ENCODE results near the gene HRH3. TPM values are rescaled to one million over a fixed set of nuclear protein-coding genes. Genes with fewer than 3 reads are reported as not detected.

The HRH3 gene
- total RNA-seq = not detected

DNA sequence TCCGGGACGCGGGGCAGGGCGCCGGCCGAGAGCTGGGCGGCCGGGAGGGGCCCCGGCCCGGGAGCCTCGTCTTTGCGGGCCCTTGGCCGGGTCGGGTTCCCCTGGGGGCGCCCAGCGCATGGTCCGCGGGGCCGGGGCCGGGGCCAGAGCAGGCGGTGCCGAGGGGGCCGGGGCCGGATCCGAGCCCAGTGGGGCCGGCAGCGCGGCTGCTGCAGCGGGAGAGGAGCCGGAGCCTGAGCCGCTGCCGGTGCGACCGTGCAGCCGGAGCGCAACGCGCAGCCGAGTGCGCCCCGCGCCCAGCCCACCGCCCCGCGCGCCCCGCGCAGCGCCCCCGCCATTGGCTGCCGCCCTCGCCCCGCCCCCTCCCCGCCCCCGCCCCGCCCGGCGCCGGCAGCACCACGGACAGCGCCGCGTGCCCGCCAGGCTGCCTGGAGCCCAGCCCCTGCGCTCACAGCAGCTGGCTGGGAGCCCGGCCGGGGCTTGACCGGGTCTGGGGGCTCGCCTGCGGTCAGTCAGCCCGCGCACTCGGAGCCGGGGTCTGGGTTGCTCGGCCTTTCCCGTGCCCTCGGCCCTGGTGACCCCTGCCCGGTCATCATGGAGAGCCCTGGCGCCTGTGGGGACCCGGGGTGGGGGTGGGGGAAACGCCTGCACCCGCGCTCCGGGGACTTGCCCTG, at the start of gene HRH3:
HRH3 (minus strand) TSS at position 287 of the 674 bp plus-strand sequence. CDS start 308 bp downstream, outside the sequence.
- peak; percentile 29 for DNase-seq
- no peaks in the 10 kb centered on the region for H3K9me3 Mint-ChIP-seq
- H3K4me1 Mint-ChIP-seq (ENCODE audit: low read depth) = peaks cover 7% of the 10 kb centered on the region
- H3K27me3 Mint-ChIP-seq (ENCODE audit: low read depth) = peaks cover 70% of the 10 kb centered on the region
- peak within 1 kb of the TSS; percentile 13 for H3K4me3 Mint-ChIP-seq
- no peaks in the 10 kb centered on the region for H3K36me3 Mint-ChIP-seq (ENCODE audit: insufficient read depth)
- ATAC-seq = peak; percentile 77 to 83

- no peaks in the 10 kb centered on the region for H3K4me1 Mint-ChIP-seq (ENCODE audit: low read depth)
- no peak for DNase-seq
- no peak overlapping the region for H3K4me3 Mint-ChIP-seq
- H3K36me3 Mint-ChIP-seq (ENCODE audit: insufficient read depth) = peaks cover 25% of the 10 kb centered on the region
- H3K9me3 Mint-ChIP-seq = no peaks in the 10 kb centered on the region
- no peak for ATAC-seq
- H3K27me3 Mint-ChIP-seq (ENCODE audit: low read depth) = no peaks in the 10 kb centered on the region
Observed at GRCh38 chr20:62269871-62270270, 49.8 kb upstream of the HRH3 start.

DNA sequence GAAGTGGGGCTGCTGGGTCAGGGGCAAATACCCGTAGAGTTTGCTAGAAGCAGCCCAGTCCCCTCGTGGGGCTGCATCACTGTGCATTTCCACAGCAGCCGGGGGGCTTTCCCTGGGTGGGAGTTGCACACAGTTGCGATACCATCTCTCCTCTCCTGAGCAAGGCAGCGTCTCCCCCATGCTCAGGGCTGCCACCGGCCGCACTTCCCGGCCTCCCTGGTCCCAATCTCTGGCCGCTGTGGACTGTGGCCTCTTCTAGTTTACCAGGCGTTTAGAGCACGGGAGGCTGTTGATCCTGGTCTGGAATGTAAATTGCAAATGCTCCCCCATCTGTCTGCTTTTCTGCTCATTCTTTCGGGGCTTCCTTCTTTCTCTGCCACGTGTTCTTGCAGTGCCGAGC, 49.3 kb upstream of the HRH3 start:
- Mint-ChIP-seq H3K4me3 (no peak overlapping the region), H3K27me3 (ENCODE audit: low read depth) (no peaks in the 10 kb centered on the region), H3K9me3 (no peaks in the 10 kb centered on the region), H3K36me3 (ENCODE audit: insufficient read depth) (peaks cover 26% of the 10 kb centered on the region), H3K4me1 (ENCODE audit: low read depth) (no peaks in the 10 kb centered on the region)
- DNase-seq = no peak
- no peak for ATAC-seq

DNA sequence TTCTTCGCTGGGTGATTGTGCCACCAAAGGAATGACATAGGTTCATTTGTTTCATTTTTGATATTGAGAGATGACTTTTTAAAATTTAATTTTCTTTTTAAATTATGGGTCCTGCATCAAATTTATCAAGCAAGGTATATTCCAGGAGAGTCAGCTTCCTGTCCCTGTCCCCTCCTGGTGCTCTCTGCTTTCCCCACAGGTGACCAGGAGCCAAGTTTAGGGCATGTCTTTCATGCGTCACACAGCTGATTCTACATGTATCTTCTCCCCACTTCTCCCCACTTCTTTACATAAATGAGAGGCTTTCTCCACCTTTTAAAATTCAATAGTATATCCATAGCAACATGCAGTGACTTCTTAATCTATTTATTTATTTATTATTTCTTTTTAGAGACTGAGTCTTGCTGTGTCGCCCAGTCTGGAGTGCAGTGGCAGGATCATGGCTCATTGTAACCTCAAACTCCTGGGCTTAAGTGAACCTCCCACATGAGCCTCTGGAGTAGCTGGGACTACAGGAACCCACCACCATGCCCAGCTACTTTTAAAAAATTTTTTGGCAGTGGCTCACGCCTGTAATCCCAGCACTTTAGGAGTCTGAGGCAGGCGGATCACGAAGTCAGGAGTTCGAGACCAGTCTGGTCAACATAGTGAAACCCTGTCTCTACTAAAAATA, 48.3 kb upstream of the HRH3 start:
- no peak overlapping the region for H3K4me3 Mint-ChIP-seq
- no peaks in the 10 kb centered on the region for H3K27me3 Mint-ChIP-seq (ENCODE audit: low read depth)
- no peak for ATAC-seq
- no peak for DNase-seq
- H3K36me3 Mint-ChIP-seq (ENCODE audit: insufficient read depth) = peaks cover 23% of the 10 kb centered on the region
- no peaks in the 10 kb centered on the region for H3K4me1 Mint-ChIP-seq (ENCODE audit: low read depth)
- no peaks in the 10 kb centered on the region for H3K9me3 Mint-ChIP-seq

DNA sequence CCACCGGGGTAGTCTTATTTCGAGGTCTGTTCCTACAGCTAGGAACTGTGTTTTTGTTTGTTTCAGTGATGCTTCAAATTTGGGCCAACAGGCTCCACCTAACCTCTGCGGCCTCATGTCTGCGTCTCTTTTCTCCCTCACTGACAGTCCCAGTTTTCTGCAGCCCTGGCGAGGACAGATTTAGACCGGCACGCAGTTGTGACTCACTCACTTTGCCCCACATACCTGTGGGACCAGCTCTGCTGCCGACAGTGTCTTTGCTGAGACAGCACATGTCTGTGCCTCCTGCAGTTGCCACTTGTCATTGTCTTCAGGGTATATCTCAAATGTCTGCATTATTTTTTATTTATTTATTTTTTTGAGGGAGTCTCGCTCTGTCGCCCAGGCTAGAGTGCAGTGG, 47.5 kb upstream of the HRH3 start:
- peaks cover 22% of the 10 kb centered on the region for H3K36me3 Mint-ChIP-seq (ENCODE audit: insufficient read depth)
- no peak overlapping the region for H3K4me3 Mint-ChIP-seq
- H3K27me3 Mint-ChIP-seq (ENCODE audit: low read depth) = no peaks in the 10 kb centered on the region
- no peak for DNase-seq
- no peaks in the 10 kb centered on the region for H3K4me1 Mint-ChIP-seq (ENCODE audit: low read depth)
- ATAC-seq = no peak
- no peaks in the 10 kb centered on the region for H3K9me3 Mint-ChIP-seq

GRCh38 chr20:62266851-62267250, 46.8 kb upstream of the HRH3 start:
- Mint-ChIP-seq H3K27me3 (ENCODE audit: low read depth) (no peaks in the 10 kb centered on the region), H3K4me3 (no peak overlapping the region), H3K9me3 (no peaks in the 10 kb centered on the region), H3K4me1 (ENCODE audit: low read depth) (no peaks in the 10 kb centered on the region), H3K36me3 (ENCODE audit: insufficient read depth) (peaks cover 19% of the 10 kb centered on the region)
- no peak for ATAC-seq
- no peak for DNase-seq

- no peak for ATAC-seq
- DNase-seq = no peak
- H3K9me3 Mint-ChIP-seq = no peaks in the 10 kb centered on the region
- H3K4me1 Mint-ChIP-seq (ENCODE audit: low read depth) = no peaks in the 10 kb centered on the region
- H3K4me3 Mint-ChIP-seq = no peak overlapping the region
- peaks cover 19% of the 10 kb centered on the region for H3K36me3 Mint-ChIP-seq (ENCODE audit: insufficient read depth)
- H3K27me3 Mint-ChIP-seq (ENCODE audit: low read depth) = no peaks in the 10 kb centered on the region
Observed at GRCh38 chr20:62266340-62266739, 46.3 kb upstream of the HRH3 start.

DNA sequence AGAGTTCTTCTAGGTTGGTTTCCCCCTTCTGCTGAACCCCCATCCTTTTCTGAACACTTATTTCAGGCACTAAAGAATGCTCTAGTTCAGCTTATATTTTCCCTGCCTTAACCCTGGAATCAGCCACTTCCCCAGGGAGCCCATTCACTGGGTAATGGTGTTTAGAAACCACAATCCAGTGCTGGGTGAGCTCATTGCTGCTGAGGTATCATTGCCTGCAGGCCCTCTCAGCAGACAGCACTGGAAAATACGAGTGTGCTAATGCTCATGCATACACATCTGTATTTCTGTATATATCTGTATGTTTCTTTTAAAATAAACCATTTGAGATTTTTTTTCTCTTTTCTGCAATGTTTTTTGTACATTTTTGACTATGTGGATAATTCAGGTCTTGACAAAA, 45.3 kb upstream of the HRH3 start:
- Mint-ChIP-seq H3K36me3 (ENCODE audit: insufficient read depth) (peaks cover 20% of the 10 kb centered on the region), H3K4me1 (ENCODE audit: low read depth) (no peaks in the 10 kb centered on the region), H3K4me3 (no peak overlapping the region), H3K9me3 (no peaks in the 10 kb centered on the region), H3K27me3 (ENCODE audit: low read depth) (no peaks in the 10 kb centered on the region)
- no peak for ATAC-seq
- DNase-seq = no peak

DNA sequence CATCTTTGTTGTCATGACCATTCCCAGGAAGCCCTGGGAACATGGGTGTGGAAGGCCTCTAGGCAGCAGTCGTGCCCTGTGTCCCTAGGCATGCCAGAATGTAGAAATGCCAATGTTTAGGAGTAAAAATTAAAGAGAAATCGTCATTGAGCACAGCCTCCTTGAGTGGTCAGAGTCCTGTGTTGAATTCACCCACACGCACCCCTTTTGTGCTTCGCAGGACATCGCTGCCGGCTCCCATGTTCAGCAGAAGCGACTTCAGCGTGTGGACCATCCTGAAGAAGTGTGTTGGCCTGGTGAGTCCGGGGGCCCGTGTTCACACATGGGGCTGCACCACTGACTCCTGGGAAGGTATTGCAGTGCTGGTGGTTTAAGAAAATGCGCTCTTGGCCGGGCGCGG, 43.3 kb upstream of the HRH3 start:
- no peaks in the 10 kb centered on the region for H3K27me3 Mint-ChIP-seq (ENCODE audit: low read depth)
- no peak for DNase-seq
- H3K4me3 Mint-ChIP-seq = no peak overlapping the region
- peaks cover 24% of the 10 kb centered on the region for H3K36me3 Mint-ChIP-seq (ENCODE audit: insufficient read depth)
- H3K4me1 Mint-ChIP-seq (ENCODE audit: low read depth) = no peaks in the 10 kb centered on the region
- ATAC-seq = no peak
- H3K9me3 Mint-ChIP-seq = no peaks in the 10 kb centered on the region

DNA sequence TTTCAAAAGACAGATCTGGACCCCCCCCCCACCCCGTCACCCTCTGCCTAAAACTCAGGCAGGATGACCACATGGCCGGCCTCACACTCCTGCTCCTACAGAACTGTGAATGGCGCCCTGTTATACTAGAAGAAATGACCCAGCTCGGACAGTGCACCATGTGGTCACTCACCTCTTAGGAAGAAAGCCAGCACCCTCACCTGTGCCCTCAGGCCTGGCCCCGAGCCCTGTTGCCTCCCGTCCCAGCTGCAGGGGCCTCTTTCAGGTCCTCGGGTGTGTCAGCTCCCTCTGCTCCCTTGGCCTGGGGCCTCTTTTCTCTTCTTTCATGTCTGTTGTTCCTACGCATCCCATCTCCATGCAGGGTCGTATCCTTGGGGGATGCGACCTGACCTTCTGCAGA, 42.0 kb upstream of the HRH3 start:
- Mint-ChIP-seq H3K27me3 (ENCODE audit: low read depth) (no peaks in the 10 kb centered on the region), H3K9me3 (no peaks in the 10 kb centered on the region), H3K4me1 (ENCODE audit: low read depth) (no peaks in the 10 kb centered on the region), H3K36me3 (ENCODE audit: insufficient read depth) (peaks cover 20% of the 10 kb centered on the region), H3K4me3 (no peak overlapping the region)
- DNase-seq (no peak), ATAC-seq (no peak)

DNA sequence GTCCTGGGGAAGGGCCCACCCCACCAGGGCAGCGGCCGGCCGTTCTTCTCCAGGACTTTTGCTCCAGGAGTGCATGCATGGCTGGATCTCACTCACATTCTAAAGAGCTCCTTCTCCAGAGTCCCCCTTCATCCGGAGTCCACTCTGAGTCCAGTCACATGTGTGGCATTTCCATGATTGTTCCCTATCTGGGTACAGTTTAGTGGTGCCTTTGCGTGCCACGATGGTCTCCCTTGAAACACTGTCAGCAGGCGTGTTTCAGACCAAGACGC, 39.2 kb upstream of the HRH3 start:
- ATAC-seq (no peak), DNase-seq (no peak)
- no peaks in the 10 kb centered on the region for H3K27me3 Mint-ChIP-seq (ENCODE audit: low read depth)
- H3K4me3 Mint-ChIP-seq = no peak overlapping the region
- peaks cover 13% of the 10 kb centered on the region for H3K36me3 Mint-ChIP-seq (ENCODE audit: insufficient read depth)
- no peaks in the 10 kb centered on the region for H3K9me3 Mint-ChIP-seq
- H3K4me1 Mint-ChIP-seq (ENCODE audit: low read depth) = no peaks in the 10 kb centered on the region

DNA sequence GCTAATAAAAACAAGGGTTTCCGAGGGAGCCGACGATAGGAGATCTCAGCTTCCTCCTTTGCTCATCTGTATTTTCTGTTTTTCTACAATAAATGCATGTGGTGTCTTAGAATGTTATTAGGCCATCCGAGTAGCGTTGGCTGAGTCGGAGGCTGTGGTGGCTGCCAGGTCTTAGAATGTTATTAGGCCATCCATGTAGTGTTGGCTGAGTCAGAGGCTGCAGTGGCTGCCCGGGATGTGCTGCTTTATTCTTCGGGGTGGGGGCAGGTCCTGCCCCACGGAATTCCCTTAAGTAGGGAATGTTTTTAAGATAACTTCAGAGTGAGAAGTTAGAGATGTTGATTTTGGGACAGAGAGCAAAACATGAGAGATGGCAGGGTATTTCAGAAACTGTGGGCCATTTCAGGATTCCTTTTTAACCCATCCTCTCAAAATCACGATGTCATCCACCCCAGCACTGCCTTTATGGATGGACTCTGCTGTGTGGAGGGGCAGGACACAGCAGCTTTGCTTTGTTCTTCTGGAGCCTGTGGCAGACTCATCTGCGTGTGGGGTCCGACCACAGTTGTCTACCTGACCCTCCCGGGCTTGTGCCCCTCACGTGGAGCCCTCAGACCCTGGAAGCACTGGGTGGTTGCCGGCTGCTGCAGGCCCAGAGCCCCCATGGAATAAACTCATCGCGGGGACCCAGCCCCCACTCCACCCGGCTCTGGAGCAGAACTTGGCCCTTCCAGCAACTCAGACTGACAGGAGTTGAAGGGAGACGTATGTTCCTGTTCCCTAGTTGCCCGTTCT, 38.6 kb upstream of the HRH3 start:
- no peak overlapping the region for H3K4me3 Mint-ChIP-seq
- H3K4me1 Mint-ChIP-seq (ENCODE audit: low read depth) = no peaks in the 10 kb centered on the region
- ATAC-seq = no peak
- no peak for DNase-seq
- no peaks in the 10 kb centered on the region for H3K27me3 Mint-ChIP-seq (ENCODE audit: low read depth)
- no peaks in the 10 kb centered on the region for H3K9me3 Mint-ChIP-seq
- peaks cover 16% of the 10 kb centered on the region for H3K36me3 Mint-ChIP-seq (ENCODE audit: insufficient read depth)

DNA sequence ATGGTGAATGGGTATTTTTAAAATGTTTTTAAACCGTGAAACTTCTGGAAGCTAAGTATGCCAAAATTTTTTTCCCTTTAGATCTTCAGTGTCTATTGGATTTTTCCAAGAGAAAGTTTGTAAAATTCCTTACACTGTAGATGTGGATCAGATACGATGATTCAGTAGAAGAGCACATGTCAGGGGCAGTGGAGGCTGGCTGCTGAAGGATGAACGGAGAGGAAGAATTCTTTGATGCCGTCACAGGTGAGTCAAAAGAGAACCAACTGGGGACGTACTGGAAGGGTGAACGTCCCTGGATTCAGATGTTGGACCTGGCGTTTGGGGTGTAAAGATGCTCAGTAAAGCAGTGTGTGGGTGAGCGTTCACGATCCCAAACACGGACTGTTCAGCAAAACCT, 35.9 kb upstream of the HRH3 start:
- no peaks in the 10 kb centered on the region for H3K9me3 Mint-ChIP-seq

DNA sequence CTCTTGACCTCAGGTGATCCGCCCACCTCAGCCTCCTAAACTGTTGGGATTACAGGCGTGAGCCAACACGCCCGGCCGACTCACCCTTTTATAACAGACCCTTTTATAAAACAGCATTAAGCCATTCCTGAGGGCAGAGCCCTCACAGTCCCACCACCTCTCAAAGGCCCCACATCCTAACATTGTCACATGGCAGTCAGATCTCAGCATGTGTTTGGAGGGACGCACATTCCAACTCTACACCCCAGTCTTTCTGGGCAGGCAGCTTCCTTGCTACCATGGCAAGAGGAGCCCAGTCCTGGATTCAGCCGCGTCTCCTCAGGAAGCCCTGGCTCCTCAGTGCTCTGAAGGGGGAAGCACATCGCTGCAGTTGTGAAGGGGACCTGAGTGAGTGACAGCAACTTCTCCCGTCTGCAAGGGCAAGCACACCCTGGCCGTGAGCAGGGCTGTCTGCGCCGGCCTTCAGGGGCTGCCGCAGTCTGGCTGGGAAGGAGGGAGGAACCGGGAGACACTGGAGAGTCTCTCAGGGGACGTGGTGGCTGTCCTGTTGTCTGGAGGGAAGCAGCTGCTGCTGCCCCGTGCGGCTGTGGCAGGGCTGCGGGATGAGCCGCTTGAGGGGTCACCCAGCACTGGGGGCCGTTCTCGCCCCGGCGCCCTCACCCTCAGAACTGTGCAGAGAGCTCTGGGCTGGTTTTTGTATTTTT, 34.1 kb upstream of the HRH3 start:
- H3K27me3 Mint-ChIP-seq (ENCODE audit: low read depth) = no peaks in the 10 kb centered on the region
- DNase-seq (no peak), ATAC-seq (no peak)
- H3K4me3 Mint-ChIP-seq = no peak overlapping the region
- no peaks in the 10 kb centered on the region for H3K9me3 Mint-ChIP-seq
- peaks cover 7% of the 10 kb centered on the region for H3K36me3 Mint-ChIP-seq (ENCODE audit: insufficient read depth)
- peaks cover 12% of the 10 kb centered on the region for H3K4me1 Mint-ChIP-seq (ENCODE audit: low read depth)

More for the DNA sequence above, 35.9 kb upstream of the HRH3 start:
- DNase-seq (no peak), ATAC-seq (no peak)
- peaks cover 13% of the 10 kb centered on the region for H3K36me3 Mint-ChIP-seq (ENCODE audit: insufficient read depth)
- H3K4me1 Mint-ChIP-seq (ENCODE audit: low read depth) = peaks cover 6% of the 10 kb centered on the region
- no peak overlapping the region for H3K4me3 Mint-ChIP-seq
- H3K27me3 Mint-ChIP-seq (ENCODE audit: low read depth) = no peaks in the 10 kb centered on the region

All from activated T-cell treated with anti-CD3 and anti-CD28 coated beads, Interleukin-2, amount 50 U/mL, for 4 hours (primary cell).